GM18873 (cell line): ENCODE results near the gene KRT6A.
"Not testable (repeated sequence)": the region's sequence is repeated elsewhere in the genome, so short reads cannot be mapped to it uniquely, and the experiment has no call there.

Experiments used
- ATAC-seq: cut with Tn5 transposase; IDR thresholded peaks from one replicate; pipeline ENCODE4 v1.9.1; 2021; ENCODE audit warnings: mild to moderate bottlenecking, moderate library complexity, moderate number of reproducible peaks; ENCODE audit not compliant: unreplicated experiment, low FRiP score

Gene KRT6A

GRCh38 chr12:52474212-52474611 is 18.8 kb downstream of the KRT6A start:
- no peak for ATAC-seq

GRCh38 chr12:52473768-52474167 is 19.3 kb downstream of the KRT6A start, which contains the start of gene KRT6C:
KRT6C (minus strand) TSS chr12:52473805; CDS start chr12:52473737, 68 bp downstream.
- ATAC-seq = no peak

- ATAC-seq = no peak
Observed at GRCh38 chr12:52469853-52470252, 23.2 kb downstream of the KRT6A start.

- no peak for ATAC-seq
Observed at GRCh38 chr12:52464897-52465296, 28.2 kb downstream of the KRT6A start.

DNA sequence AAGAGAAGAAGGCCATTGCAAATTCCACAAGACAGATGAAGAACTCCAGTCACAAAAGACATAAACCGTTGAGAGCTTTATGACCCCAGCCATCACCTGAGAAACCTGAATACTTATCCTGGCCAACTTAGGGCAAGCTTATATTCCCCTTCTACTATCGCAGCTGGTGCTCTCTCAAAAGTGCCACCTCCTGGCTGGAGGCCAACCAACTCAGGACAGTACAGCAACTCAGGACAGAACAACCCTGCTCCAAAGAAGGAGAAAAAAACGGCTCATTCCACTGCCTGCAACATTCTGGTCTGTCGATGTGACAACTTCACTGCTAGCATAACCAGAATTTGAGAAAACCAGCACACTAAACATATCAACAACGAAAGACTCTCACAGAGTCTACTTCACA is 31.4 kb downstream of the KRT6A start:
- no peak for ATAC-seq

DNA sequence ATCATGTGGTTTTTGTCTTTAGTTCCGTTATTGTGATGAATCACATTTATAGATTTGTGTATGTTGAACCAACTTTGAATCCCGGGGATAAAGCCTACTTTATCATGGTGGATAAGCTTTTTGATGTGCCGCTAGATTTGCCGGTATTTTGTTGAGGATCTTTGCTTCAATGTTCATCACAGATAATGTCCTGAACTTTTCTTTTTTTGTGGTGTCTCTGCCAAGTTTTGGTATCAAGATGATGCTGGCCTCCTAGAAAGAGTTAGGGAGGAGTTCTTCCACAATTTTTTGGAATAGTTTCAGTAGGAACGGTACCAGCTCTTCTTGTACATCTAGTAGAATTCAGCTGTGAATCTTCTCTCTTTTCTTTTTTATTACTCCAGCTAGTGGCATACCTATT is 34.2 kb downstream of the KRT6A start:
- no peak for ATAC-seq

- no peak for ATAC-seq
Observed at GRCh38 chr12:52455821-52456220, 37.2 kb downstream of the KRT6A start.

DNA sequence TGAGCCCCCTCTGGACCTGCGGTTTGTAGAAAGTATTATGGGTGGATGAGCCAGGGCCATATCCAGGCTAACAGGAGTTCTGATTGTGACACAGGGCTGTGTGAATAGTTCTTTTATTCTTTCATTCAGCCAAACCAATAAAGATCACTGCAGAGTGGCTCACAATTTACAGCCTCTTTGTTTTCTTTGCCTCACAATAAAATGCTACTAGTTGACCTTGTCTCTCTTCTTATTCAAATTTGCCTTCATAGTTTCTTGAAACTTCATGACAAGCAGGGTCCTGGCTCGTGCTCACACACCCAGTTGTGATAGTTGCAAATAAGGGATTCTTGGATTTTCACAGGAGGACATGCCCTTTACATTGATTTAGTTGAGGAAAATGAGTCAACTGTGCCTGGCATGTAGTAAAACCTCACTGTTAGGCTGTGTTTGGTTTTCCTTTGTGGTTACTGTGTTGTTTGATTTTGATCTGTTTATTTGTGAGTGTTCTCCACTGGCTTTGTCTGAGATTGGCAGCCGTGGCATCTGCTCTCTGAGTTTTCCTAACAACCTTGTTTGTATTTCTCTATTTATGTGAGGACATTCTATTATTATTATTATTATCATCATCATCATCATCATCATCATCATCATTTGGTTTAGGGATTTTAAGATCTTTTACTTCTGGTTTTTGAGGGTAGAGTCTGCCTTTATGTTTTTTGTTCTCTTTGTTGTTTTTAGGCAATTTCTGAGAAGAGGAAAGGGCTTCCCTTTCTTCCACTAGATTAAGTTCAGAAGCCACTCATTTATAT is 38.5 kb downstream of the KRT6A start:
- no peak for ATAC-seq

- no peak for ATAC-seq
Observed at GRCh38 chr12:52452101-52452500, 41.0 kb downstream of the KRT6A start, which contains the start of gene KRT6B. KRT6B (minus strand) TSS chr12:52452146; CDS start chr12:52452078, 68 bp downstream.

DNA sequence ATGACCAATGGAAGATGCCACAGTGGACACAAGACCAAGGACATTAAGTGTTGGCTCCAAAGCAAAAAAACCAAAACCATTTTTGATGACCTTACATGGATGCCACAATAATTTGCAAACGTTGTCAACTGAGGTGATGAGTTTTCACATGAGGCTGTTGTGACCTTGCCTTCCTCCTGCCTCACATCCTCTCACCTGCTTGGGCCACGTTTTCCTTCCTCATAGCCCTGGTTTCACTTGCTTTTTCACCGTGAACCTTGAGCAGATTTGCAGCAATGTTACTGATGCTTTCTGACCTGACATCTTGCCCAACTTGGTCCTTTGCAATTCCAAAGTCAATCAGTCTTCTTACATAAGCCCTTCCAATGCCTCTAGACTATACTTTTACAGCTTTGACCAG is 44.8 kb downstream of the KRT6A start:
- no peak for ATAC-seq

GRCh38 chr12:52447196-52447595 is 45.9 kb downstream of the KRT6A start:
- ATAC-seq = not testable (repeated sequence)

DNA sequence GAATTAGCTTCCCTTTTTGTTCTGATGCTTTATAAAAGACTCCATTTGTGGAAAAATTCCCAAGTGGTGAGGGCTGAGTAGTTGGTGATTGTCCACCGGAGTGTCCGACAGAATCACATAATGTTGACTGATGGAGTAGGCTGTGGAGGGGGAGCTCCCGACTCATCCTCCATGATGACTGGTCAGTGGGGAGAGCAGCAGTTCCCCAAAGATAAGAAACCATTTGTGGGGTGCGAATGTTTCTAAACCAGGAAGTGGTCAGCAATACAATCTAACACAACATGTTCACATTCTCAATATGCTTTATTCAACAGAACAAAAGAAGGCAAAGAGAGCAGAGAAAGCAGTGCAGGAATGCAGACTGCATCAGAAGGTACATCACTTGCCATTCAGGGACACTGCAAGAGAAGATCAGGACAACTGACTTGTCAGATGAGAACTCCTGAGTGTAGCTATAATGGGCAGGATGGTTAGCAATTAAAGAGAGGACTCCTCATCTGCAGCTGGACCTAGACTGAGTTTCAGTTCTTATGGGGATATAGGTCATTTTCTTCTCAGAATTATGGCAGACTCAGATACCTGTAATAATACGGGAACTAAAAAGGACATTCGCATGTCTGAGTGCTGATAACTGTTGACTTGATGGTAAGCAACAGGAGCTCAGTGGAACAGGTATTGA is 46.6 kb downstream of the KRT6A start:
- no peak for ATAC-seq

- no peak for ATAC-seq
Observed at GRCh38 chr12:52445876-52446275, 47.2 kb downstream of the KRT6A start.

GRCh38 chr12:52444647-52445595 is 48.1 kb downstream of the KRT6A start:
- no peak for ATAC-seq

- no peak for ATAC-seq
Observed at GRCh38 chr12:52443966-52444365, 49.1 kb downstream of the KRT6A start.

- no peak for ATAC-seq
Observed at GRCh38 chr12:52442600-52443061, 50.4 kb downstream of the KRT6A start.

DNA sequence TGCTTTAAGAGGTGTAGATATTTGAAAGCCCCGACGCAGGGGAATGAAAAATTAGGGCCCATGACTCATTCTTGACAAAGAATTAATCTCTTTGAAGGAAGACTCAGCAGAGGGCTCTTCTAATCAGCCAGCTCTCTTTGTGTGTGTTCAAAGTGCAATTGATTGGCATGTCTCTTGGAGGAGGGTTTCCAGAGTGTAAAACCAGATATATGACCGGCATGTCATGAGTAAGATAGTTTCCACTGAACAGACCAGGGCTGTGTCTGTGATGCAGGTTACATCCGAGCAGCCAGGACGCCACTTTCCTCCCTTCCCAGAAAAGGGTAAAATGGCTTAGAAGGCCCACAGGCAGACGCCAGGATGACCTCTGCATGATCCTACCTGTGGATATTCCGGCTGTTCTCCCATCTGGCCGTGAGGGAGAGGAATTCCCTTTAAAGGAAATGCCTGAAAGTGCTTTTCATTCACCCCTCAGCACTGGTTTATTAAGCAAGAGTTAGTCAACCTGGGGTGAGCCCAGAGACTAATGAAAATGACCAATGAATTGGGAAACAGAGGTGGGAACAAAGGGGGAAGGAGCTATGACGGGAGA is 51.6 kb downstream of the KRT6A start:
- no peak for ATAC-seq

- no peak for ATAC-seq
Observed at GRCh38 chr12:52440821-52441319, 52.2 kb downstream of the KRT6A start.

DNA sequence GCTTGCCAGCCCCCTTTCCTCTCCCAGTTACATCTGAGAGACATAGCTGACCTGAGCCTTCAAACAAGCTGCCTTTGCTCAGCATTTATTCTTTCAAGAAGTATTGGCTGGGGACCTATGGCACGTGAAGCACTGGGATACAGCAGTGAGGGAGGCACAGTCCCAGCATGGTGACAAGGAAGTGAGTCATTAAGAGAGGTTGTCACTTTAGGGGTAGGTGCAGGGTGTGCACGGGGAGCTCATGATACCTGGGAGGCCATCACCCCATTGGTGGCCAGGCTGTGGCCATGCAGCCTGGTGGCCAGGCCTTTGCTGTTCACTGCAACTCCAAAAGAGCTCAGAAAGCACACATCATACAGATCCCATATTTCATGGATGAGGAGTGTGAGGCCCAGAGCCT is 53.2 kb downstream of the KRT6A start:
- ATAC-seq = no peak

- no peak for ATAC-seq
Observed at GRCh38 chr12:52439420-52439819, 53.6 kb downstream of the KRT6A start.
